HG03571 (cell line): ENCODE data around the gene GRIK4.

Source experiments
- ATAC-seq: cut with Tn5 transposase; IDR thresholded peaks from one replicate; pipeline ENCODE4 v1.9.1; 2021; ENCODE audit not compliant: unreplicated experiment

GRIK4 gene

DNA sequence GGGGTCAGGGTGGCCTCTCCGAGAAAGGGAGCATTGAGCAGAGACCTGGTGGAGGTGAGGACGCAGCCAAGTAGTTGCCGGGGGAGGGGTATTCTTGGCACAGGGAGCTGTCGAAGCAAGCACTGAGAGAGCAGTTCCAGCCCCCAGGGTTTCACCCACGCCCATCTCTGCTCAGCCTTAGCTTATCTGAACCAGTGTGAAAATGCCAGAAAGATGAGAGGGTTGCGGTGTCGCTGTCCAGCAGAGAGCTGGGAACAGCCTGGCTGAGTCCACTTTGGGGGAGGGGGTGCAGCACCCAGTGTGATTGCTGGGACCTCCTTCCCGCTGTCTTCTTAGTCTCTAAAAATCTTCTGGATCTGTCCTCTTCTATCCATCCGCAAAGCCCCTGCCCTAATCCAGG is 389.1 kb downstream of the GRIK4 start:
- ATAC-seq, result no peak

DNA sequence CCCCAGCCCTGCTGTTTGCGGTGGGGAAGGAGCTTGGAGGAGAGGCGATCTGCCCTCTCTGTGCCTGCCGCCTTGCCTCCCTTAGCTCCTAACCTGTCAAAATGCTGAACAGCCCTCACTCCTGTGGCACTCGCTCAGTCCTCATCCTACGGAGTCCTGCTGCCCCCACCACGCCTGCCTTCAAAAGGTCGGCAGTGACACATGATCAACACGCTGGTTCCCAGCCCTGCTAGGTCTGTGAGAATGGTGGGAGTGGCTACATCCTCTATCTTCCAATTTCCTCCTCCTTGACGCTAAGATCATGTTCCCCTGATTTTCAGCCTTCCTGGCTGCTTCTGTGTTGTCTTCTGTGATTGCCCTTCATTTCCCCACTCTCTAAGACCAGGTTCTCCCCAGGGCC is 392.1 kb downstream of the GRIK4 start:
- ATAC-seq, result no peak

DNA sequence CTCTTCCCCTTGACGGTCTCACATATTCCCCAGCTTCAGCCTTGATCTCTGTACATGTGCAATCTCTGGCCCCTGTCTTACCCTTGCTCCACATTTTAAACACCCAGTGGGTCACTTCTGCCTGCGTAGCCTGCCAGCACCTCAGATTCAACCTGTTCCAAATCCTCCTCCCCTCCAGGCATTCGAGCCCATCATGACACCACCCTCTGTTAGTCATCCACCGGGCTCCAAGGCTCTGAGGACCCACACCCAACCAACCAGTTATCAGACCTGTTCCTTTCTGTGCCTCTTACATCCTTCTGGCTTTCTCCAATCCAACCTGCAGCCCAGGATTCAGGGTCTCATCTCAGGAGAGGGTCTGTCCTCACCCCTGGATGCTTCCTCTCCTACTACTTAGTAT is 392.6 kb downstream of the GRIK4 start:
- ATAC-seq, result no peak

DNA sequence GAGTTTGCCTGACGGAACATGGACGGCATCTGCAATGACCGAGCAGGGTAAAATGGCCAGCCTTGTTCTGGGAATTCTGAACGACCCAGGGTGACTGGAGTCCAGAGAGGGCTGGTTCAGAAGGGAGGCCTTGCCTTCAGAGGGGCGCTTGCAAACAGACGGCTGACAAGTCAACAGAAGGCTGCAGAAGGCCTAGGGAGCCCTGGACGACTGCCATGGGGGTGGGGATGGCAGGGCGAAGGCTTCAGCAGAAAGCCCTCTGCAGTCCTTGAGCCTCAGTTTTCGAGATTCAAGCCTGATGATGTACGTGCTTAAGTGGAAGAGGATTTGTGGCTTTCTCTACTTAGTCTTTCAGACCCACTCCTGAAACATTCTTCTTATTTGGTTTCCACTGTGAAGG is 395.2 kb downstream of the GRIK4 start:
- no peak for ATAC-seq

DNA sequence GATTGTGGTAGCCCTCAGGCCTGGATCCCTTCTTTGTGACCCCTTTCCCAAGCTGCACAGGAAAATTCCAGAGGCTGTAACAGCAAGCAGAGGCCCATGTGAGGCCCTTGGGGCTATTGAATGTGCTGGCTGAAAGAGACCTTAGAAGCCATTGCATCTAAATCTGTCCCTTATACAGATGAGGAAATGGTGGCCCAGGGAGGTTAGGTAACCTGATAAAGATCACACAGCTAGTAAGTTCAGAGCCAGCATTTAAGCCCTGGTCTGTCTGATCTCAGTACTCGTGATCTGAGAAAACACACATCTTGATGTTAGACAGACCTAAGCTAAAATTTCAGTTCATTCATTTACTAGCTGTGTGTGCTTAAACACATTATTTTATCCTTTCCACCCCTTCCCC is 396.4 kb downstream of the GRIK4 start:
- no peak for ATAC-seq

DNA sequence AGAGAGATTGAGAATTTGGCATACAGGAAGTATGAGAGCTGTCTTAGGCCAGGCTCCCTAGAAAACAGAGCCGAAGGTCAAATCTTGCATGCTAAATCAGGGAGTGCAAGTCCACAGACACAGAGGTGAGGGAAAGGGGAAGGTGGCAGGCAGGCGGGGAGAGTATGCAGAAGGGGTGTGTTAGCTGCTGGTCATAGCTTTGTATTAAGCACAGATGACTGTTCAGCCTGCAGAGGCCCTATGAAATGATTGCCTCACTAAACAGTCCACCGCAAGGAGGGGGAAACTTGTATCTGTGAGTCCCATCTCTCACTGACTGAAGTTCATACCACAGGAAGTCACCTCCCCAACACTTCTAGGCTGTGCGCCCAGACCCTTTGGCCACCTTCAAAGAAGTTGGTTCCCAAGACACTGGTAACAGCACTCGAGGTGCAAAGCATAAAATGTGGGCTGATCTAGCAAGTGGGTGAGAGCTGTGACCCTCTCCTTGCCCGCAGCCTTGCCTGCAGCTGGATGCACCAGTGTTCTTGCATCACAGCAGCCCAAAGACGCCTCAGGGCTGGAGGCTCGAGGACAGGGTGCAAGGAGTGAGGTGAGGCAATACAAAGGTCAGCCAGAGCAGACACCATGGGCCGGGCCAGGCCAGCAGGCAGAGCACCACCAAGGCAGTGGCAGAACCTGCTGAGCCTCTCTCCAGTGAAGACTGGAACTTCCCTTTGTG is 397.1 kb downstream of the GRIK4 start:
- ATAC-seq, result no peak

DNA sequence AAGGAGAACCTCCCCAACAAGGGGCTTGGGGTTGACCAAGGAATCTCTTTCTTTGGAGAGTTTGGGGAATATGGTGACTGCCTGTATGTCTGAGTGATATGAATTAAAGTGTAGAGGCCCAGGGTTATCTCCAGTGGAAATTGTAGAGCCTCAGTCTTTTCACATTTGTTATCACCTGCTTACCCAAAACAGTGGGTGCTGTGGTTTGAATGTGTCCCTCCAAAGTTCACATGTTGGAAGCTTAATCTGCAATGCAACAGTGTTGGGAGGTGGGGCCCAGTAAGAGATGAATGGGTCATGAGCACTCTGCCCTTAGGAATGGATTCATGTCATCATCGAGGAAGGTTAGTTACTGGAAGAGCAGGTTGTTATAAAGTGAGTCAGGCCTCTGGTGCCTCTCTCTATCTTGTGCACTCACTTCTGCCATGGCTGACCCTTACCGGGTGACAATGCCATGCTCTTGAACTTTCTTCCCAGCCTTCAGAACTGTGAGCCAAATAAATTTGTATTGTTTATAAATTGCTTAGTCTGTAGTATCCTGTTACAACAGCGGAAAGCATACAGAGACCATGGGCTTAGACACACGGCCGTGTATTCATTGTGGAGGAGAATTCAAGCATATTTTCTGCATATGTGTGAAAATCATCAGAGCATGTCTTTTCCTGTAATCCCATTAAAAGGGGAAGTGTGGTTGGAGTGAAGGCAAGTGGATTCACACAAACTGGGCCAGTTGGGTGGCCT is 398.3 kb downstream of the GRIK4 start:
- ATAC-seq, result no peak

DNA sequence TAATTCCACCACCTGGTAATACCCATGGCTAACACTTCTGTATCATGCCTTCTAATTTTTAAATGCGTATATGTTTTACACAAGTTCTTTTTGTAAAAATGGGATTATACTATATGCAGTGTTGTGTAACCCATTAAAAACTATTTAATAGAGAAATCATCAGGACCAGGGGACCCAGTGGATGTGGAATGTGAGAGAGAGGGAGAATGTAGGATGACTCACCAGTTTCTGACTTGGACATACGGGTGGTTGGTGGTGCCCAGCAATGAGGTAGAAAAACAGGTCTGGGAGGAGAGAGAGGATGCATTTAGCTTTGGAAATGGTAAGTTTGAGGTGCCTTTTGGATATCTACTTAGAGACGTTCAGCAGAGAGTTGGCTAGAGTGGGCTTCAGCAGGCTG is 400.4 kb downstream of the GRIK4 start:
- no peak for ATAC-seq

DNA sequence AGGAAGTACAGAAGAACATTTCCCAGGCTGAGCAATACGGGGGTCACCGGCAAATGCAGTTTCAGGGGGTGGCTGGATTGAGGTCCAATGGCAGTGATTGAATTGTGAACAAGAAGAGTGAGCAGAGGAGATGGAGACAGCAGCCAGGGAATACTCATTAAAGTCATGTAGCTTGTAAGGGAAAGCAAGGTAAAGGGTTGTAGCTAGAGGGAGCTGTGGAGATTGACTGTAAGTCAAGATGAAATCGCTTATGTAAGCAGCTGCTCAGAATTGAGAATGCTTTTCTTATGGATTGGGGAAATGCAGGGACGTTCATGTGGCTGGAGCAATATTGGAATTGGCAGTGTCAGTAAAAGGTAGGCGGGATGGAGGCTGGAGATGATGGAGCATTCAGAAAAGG is 401.0 kb downstream of the GRIK4 start:
- ATAC-seq, result no peak

DNA sequence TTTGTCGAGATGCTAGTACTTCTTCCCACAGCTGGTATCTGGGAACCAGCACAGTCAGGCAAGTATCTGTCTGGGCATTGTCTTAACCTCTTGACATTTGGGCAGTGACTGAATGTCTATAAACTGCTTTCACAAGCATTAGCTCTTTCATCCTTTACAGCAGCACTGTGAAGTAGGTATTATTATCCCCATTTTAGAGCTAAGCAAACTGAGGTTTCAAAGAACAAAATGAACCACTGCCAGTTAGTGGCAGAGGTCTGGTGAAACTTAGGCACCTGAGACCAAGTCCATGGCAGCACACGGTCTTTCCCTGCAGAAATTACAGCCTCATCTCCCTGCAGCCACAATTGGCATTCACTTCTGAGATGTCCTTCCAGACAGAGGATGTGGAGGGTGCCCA is 401.4 kb downstream of the GRIK4 start:
- ATAC-seq, result no peak

DNA sequence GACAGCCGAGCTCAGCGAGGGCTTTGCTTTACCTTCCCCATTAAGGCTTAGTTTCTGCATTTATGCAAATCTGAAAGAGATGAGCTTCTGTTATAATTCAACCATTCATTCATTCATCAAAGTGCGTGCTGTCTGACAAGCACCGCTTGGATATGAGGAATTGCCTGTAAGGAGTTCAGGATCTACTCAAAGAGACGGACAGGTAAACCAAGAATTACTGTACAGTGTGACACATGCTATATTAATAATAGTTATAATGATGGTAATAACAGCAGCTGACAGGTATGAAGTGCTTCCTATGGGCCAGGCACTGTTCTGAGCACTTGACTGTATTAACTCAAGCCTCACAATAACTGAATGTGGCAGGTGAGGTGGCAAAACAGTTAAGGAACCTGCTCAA is 402.5 kb downstream of the GRIK4 start:
- ATAC-seq, result no peak

DNA sequence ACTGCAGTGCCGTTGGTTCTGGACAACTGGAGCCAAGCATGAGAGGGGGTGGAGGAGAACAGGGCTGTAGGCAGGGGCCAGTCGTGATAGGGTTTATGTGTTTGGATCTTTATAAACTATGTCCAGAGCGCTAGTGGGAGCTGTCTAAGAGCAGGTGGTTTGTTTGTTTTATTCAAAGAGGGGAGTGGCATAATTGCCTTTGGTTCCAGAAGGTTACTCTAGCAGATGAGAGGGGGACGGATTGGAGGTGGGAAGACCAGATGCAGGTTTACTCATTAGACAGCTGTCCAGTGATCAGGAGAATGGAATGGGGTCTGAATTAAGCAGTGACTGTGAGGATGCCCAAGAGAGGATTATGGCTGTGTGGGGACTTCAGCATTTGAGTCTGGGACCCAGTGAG is 403.1 kb downstream of the GRIK4 start:
- no peak for ATAC-seq

DNA sequence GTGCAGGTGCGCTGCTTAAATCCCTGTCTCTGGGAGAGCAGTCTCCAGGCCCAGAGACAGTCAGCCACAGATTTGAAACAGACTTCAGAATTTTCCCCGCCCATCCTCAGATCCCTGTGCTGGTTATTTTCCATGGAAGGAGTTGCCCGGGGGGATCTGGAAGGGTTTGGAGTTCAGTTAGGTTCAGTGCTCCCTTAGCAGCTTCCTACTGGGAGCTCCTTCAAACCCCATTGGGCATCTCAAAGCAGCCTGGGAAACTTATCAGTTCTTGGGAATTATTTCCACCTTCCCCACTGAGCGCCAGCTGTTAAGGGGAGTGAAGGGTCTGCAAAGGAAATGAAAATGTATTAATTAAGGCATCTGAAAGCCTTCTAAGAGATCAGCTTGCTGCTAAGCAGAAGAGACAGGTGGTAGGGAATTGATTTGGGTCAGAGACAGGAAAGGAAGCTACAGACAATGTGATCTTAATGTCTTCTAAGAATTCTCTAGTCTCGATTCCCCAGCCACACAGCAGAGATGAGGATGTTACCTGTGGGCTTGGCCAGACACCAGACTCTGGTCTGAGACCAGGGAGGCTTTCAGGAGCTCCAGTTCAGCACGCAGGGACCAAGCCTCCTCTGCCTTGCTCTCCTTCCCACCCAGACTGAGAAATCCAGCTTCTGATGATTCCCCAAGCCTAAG is 406.2 kb downstream of the GRIK4 start:
- ATAC-seq, result peak; percentile 64

DNA sequence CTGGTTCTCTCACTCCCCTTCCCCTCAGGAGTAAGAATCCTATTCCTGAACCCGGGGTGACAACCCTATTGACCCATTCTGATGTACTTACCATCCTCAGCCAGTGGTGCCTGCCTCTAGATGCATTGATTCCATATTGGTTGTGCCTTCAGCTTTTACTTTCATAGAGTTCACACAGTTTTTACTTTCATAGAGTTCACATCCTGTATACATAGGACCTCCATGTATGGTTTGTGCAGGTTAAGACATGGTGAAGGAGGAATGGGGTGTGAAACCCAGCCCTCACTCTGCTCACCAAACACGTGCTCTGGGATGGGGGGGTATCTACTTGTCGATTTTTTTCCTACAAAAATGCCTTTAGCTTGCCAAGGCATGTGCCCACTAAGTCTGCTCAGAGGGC is 406.7 kb downstream of the GRIK4 start:
- ATAC-seq, result no peak

DNA sequence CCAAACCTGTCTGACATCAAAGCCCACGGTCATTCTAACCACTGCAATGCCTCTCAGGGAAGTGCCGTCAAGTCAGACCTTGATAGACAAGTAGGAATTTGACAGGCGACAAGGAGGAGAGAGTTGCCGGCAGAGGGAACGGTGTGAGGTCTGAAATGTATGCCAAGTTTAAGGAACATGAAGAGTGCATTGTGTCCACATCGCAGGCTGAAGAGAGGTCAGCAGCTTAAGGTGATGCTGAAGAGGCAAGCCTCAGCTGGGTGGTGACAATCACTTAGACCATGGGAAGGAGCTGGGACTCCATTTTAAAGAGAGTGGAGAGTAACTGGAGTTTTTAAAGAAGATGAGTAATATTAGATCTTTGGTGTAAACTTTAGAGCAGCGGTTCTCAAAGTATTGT is 407.5 kb downstream of the GRIK4 start:
- ATAC-seq, result no peak

DNA sequence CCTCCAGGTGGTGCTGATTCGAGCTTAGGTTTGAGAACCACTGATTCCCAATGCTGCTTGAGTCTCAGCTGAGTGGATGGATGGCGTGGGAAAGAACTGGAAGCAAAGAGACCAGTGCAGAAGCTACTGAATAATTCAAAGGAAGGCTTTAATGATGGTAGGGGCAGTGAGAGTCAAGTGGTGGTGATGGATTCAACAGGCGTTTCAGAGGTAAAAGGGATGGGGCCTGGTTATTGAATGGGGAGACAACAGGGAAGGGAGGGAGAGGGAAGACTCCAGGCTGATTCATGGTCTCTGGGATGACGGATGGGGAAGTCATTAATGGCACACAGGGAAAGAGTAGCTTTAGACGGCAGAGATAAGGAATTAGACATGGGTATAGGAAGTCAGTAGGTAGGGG is 408.0 kb downstream of the GRIK4 start:
- no peak for ATAC-seq

DNA sequence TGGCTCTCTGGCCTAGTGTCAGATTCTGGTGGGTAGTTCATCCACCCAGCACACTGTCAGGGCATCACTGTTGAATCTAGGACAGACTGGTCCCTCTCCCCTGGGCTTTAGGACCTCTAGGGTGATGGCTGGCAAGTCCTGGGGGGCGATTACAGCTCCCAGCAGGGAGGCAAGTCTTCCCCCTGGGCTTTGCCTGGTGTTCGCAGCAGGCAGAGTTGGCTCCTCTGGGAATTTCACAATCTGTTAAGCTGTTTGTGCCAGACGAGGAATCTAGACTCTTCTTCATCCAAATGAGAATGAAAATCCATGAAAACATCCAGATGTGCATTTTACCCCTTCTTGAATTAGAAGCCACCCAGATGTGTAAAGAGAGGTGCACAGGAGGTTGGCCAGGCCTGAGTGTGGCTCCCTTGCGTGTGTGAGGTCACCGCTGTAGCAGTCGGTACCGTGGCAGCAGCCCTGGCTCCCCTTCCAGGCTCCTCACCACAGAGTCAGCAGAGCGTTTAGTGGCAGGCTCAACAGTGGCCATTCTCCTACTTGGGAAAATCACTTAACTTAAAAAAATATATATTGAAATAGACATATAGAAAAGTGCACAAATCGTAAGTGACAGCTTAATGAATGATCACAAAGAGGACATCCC is 412.4 kb downstream of the GRIK4 start:
- ATAC-seq, result no peak

DNA sequence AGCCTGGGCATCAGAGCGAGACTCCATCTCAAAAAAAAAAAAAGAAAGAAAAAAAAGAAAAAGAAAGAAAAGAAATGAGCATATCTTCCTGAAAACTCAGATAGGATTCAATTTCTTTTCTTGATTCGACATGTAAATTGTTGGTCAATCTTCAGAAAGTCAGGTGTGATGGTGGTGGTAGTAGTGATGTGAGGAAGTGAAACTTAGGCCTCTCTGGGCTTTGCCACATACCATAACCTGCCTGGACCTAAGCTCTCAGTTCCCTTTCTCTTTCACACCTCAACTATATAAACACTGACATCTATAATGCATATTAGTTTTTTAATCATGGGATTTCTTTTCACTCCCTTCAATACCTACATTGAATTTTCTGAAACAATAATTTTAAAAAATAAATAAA is 414.4 kb downstream of the GRIK4 start:
- peak; percentile 99 for ATAC-seq

DNA sequence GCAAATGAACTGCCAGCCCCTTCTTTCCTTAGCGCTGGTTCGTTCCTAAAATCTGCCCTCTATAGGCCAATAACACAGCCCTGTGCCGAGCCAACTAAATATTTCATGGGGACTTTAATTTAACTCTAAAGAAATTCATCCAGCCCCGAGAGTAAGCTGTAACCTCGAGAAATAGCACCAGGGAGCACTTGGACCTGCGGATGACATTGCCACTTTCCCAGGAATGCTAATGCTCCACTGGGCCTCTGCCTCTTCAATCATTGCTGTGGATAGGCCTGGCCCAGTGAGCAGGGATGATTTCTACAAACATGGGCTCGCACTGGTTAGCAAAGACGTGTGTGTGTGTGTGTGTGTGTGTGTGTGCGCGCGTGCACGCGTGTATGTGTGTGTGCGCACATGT is 417.1 kb downstream of the GRIK4 start:
- no peak for ATAC-seq

DNA sequence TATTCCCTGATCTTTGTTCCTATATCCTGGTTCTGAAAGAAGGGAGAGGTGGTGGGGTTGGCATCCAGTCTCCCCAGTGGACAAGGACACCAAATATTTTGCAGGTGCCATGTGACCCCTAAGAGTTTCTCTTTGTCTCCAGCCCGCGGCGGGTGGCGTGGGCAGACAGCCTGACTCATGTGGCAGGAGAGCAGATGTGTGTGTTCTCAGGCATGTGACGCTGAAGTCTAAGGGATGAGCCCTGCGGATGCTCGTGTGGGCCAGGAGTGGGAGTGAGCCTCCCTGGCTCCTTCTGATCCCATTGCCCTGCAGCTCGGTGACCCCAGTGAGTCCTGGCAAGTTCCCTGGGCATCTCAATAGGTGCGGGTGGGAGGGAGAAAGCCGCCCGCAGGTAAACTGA is 417.5 kb downstream of the GRIK4 start:
- ATAC-seq, result no peak

DNA sequence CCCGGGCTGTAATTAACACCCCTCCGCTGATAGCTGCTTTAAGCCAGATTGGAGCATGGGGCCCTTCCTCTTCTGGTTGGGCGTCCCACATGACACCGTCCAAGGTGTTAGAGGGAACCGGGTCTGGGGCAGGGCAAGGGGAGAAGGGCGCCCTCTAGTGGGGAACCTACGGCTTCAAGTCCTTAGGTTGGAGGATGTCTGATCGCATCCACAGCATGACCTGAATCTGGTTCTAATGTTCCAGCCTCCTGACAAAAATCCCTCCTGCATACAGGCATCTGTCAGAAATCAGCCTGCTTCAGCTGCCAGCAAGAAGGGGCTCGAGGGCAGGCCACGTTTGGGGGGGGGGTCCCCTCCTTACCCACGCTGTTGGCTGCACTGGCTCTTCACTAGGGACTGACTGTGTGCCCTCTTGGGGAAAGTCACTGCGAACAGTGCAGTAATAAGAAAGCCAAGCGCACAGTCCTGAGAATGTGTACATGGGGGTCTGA is 418.2 kb downstream of the GRIK4 start:
- no peak for ATAC-seq
